ENCODE results near the gene NSD1.

NSD1 gene

GRCh38 chr5:177092178-177093081 is 41.1 kb upstream of the NSD1 start:
- TF ChIP-seq CTCF (IDR thresholded peaks at IDR 0.05; ENCODE audit: low read depth, low read length, poor library complexity, severe bottlenecking) = no peak
- no peak for TF ChIP-seq EZH2phosphoT487 (IDR thresholded peaks at IDR 0.05; ENCODE audit: borderline replicate concordance, low read length)
- no peaks in the 10 kb centered on the region for H3F3A ChIP-seq (ENCODE audit: control insufficient read depth, insufficient read depth)
- H3K4me3 ChIP-seq (ENCODE audit: low read length) = no peak overlapping the region
- no peaks in the 10 kb centered on the region for H3K79me2 ChIP-seq (ENCODE audit: control insufficient read depth, low read length)
- H3K9me3 ChIP-seq (ENCODE audit: control insufficient read depth, insufficient read depth, low read length) = no peaks in the 10 kb centered on the region
- H3K36me3 ChIP-seq (ENCODE audit: control insufficient read depth, low read length) = no peaks in the 10 kb centered on the region
- no peak overlapping the region for H3K4me2 ChIP-seq (ENCODE audit: low read length)
- H4K20me1 ChIP-seq (ENCODE audit: control insufficient read depth, insufficient read depth, low read depth, low read length) = no peaks in the 10 kb centered on the region
- no peaks in the 10 kb centered on the region for H3K27me3 ChIP-seq (ENCODE audit: control insufficient read depth, low read length)
- H3K27ac ChIP-seq (ENCODE audit: low read depth, low read length) = no peak overlapping the region
- H3K4me1 ChIP-seq (ENCODE audit: control insufficient read depth, low read length) = peaks cover 2% of the 10 kb centered on the region
- H3K9me2 ChIP-seq (replicated peaks; ENCODE audit: control insufficient read depth, low read length) = no peaks in the 10 kb centered on the region

DNA sequence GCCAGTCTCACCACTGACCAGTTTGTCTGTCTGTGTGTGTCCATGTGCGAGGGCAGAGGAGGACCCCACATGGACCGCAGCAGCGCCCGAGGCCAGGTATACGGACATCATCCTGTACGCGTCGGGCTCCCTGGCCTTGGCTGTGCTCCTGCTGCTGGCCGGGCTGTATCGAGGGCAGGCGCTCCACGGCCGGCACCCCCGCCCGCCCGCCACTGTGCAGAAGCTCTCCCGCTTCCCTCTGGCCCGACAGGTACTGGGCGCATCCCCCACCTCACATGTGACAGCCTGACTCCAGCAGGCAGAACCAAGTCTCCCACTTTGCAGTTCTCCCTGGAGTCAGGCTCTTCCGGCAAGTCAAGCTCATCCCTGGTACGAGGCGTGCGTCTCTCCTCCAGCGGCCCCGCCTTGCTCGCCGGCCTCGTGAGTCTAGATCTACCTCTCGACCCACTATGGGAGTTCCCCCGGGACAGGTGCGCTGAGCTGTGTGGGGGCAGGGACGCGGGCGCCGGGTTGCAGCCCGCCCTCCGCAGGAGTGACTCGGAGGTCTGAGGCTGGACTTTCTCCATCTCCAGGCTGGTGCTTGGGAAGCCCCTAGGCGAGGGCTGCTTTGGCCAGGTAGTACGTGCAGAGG is 40.4 kb upstream of the NSD1 start:
- no peaks in the 10 kb centered on the region for H3K4me1 ChIP-seq (ENCODE audit: control insufficient read depth, low read length)
- H3K27me3 ChIP-seq (ENCODE audit: control insufficient read depth, low read length) = no peaks in the 10 kb centered on the region
- no peak overlapping the region for H3K4me2 ChIP-seq (ENCODE audit: low read length)
- no peaks in the 10 kb centered on the region for H3K9me2 ChIP-seq (replicated peaks; ENCODE audit: control insufficient read depth, low read length)
- no peaks in the 10 kb centered on the region for H3K9me3 ChIP-seq (ENCODE audit: control insufficient read depth, insufficient read depth, low read length)
- H3K79me2 ChIP-seq (ENCODE audit: control insufficient read depth, low read length) = no peaks in the 10 kb centered on the region
- H3K4me3 ChIP-seq (ENCODE audit: low read length) = no peak overlapping the region
- H3K36me3 ChIP-seq (ENCODE audit: control insufficient read depth, low read length) = no peaks in the 10 kb centered on the region
- no peak overlapping the region for H3K27ac ChIP-seq (ENCODE audit: low read depth, low read length)
- H4K20me1 ChIP-seq (ENCODE audit: control insufficient read depth, insufficient read depth, low read depth, low read length) = no peaks in the 10 kb centered on the region
- TF ChIP-seq CTCF (IDR thresholded peaks at IDR 0.05; ENCODE audit: low read depth, low read length, poor library complexity, severe bottlenecking) (no peak), EZH2phosphoT487 (IDR thresholded peaks at IDR 0.05; ENCODE audit: borderline replicate concordance, low read length) (no peak)
- no peaks in the 10 kb centered on the region for H3F3A ChIP-seq (ENCODE audit: control insufficient read depth, insufficient read depth)

DNA sequence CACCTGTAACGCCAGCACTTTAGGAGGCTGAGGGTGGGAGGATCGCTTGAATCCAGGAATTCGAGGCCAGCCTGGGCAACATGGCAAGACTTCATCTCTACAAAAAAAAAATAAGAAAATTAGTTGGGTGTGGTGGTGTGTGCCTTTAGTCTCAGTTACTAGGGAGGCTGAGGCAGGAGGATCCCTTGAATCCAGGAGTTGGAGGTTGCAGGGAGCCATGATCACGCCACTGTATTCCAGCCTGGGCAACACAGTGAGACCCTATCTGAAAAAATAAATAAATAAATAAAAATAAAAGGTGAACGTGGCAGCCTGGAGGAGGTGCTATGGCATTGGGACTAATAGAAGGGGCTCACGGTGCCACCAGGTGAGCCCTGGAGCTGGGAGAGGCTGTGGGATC is 39.8 kb upstream of the NSD1 start:
- no peak for TF ChIP-seq CTCF (IDR thresholded peaks at IDR 0.05; ENCODE audit: low read depth, low read length, poor library complexity, severe bottlenecking)
- TF ChIP-seq EZH2phosphoT487 (IDR thresholded peaks at IDR 0.05; ENCODE audit: borderline replicate concordance, low read length) = no peak
- Histone ChIP-seq H3K27ac (ENCODE audit: low read depth, low read length) (no peak overlapping the region), H3K27me3 (ENCODE audit: control insufficient read depth, low read length) (no peaks in the 10 kb centered on the region), H3K4me3 (ENCODE audit: low read length) (no peak overlapping the region), H3K4me2 (ENCODE audit: low read length) (no peak overlapping the region), H3K4me1 (ENCODE audit: control insufficient read depth, low read length) (peaks cover 2% of the 10 kb centered on the region), H4K20me1 (ENCODE audit: control insufficient read depth, insufficient read depth, low read depth, low read length) (no peaks in the 10 kb centered on the region), H3K79me2 (ENCODE audit: control insufficient read depth, low read length) (no peaks in the 10 kb centered on the region), H3K36me3 (ENCODE audit: control insufficient read depth, low read length) (no peaks in the 10 kb centered on the region), H3F3A (ENCODE audit: control insufficient read depth, insufficient read depth) (no peaks in the 10 kb centered on the region), H3K9me2 (replicated peaks; ENCODE audit: control insufficient read depth, low read length) (no peaks in the 10 kb centered on the region), H3K9me3 (ENCODE audit: control insufficient read depth, insufficient read depth, low read length) (no peaks in the 10 kb centered on the region)

Data from DOHH2 (cell line).